GM18951 (cell line): Measurements from ENCODE around the gene ZNF335.

Experiments used
- POLR2A ChIP-seq: IDR thresholded peaks from 4 replicates; pipeline ENCODE4 v1.6.1; 2011; ENCODE audit warnings: mild to moderate bottlenecking; ENCODE audit not compliant: insufficient read length, insufficient read depth; ENCODE audit errors: extremely low read depth
- in situ Hi-C: fragments of 300-500 bp; cut with MboI; formaldehyde crosslinking; loops from one replicate; pipeline ENCODE4 v1.12.0; 2022; ENCODE audit warnings: low sequenced_read_pairs, mixed read lengths, inconsistent platforms; ENCODE audit not compliant: unreplicated experiment

The ZNF335 gene

GRCh38 chr20:46010491-46011391 is 38.7 kb upstream of the ZNF335 start:
- in situ Hi-C loops = no loop called here
- TF ChIP-seq POLR2A = no peak

- TF ChIP-seq POLR2A = no peak
- in situ Hi-C loops = no loop called here
Observed at GRCh38 chr20:46009816-46010215, 37.8 kb upstream of the ZNF335 start.

- no peak for TF ChIP-seq POLR2A
- in situ Hi-C loops = no loop called here
Observed at GRCh38 chr20:46007671-46008070, 35.7 kb upstream of the ZNF335 start.

- in situ Hi-C loops = no loop called here
- TF ChIP-seq POLR2A = no peak
Observed at GRCh38 chr20:46006964-46007363, 35.0 kb upstream of the ZNF335 start.

- in situ Hi-C loops = no loop called here
- no peak for TF ChIP-seq POLR2A
Observed at GRCh38 chr20:46006022-46006705, 34.2 kb upstream of the ZNF335 start.

- in situ Hi-C loops = no loop called here
- TF ChIP-seq POLR2A = no peak
Observed at GRCh38 chr20:46004889-46005473, 33.0 kb upstream of the ZNF335 start.

GRCh38 chr20:46004187-46004586 is 32.2 kb upstream of the ZNF335 start:
- no peak for TF ChIP-seq POLR2A
- in situ Hi-C loops = no loop called here

GRCh38 chr20:46002008-46002407 is 30.0 kb upstream of the ZNF335 start:
- in situ Hi-C loops = no loop called here
- no peak for TF ChIP-seq POLR2A

GRCh38 chr20:46001498-46001897 is 29.5 kb upstream of the ZNF335 start:
- in situ Hi-C loops = no loop called here
- TF ChIP-seq POLR2A = no peak

- no peak for TF ChIP-seq POLR2A
- in situ Hi-C loops = no loop called here
Observed at GRCh38 chr20:46000262-46000996, 28.4 kb upstream of the ZNF335 start.

- in situ Hi-C loops = no loop called here
- TF ChIP-seq POLR2A = no peak
Observed at GRCh38 chr20:45999557-46000261, 27.7 kb upstream of the ZNF335 start.

GRCh38 chr20:45998761-45999160 is 26.8 kb upstream of the ZNF335 start:
- in situ Hi-C loops = no loop called here
- no peak for TF ChIP-seq POLR2A
